Esophagus squamous epithelium (tissue), 5 donors: ENCODE measurements around the gene CNTN4. TPM values are rescaled to one million over a fixed set of nuclear protein-coding genes. Genes with fewer than 3 reads are reported as not detected.
A peak's percentile ranks its signal among the peaks of the same experiment; 100 is the strongest.

Experiments used
- DNase-seq: peaks from one replicate; lab custom pipeline; 2025; lab: John Stamatoyannopoulos, UW
- H3K27ac ChIP-seq, 4 donors: fragments of 200-600 bp; sonication (generic); one replicate each; pipeline ENCODE4 v1.5.1; 2016 to 2019; ENCODE audit warnings: mild to moderate bottlenecking in 1 of 4
- H3K27me3 ChIP-seq, 4 donors: fragments of 200-600 bp; sonication (generic); 1 replicate in 3 of 4; 2 replicates in 1 of 4; pipeline versions ENCODE4 v1.5.1 to v1.6.0; 2017 to 2021; ENCODE audit warnings: antibody characterized with exemption in 1 of 4
- H3K36me3 ChIP-seq, 3 donors: fragments of 200-600 bp; sonication (generic); one replicate each; pipeline ENCODE4 v1.5.1; 2016 to 2019
- H3K4me1 ChIP-seq, 3 donors: fragments of 200-600 bp; sonication (generic); one replicate each; pipeline ENCODE4 v1.5.1; 2017 to 2019
- H3K4me3 ChIP-seq, 4 donors: fragments of 200-600 bp; sonication (generic); 1 replicate in 3 of 4; 2 replicates in 1 of 4; pipeline ENCODE4 v1.5.1; 2016 to 2019; ENCODE audit warnings: mild to moderate bottlenecking in 2 of 4, moderate library complexity in 1 of 4
- H3K9me3 ChIP-seq, 3 donors: fragments of 200-600 bp; sonication (generic); one replicate each; pipeline ENCODE4 v1.5.1; 2016 to 2019
- CTCF ChIP-seq, 6 experiments: fragments of 450-650 bp in 4 of 6; fragments of 200-600 bp in 2 of 6; sonication (generic) in 2 of 6; IDR thresholded peaks; one replicate each; pipeline ENCODE4 v1.5.1; 2016 to 2019; ENCODE audit warnings: antibody characterized with exemption in 6 of 6, mild to moderate bottlenecking in 4 of 6, moderate library complexity in 4 of 6
- POLR2A ChIP-seq, 4 donors: fragments of 450-650 bp; IDR thresholded peaks; one replicate each; pipeline ENCODE4 v1.6.1; 2017; ENCODE audit warnings: antibody characterized with exemption in 4 of 4, mild to moderate bottlenecking in 4 of 4, moderate library complexity in 3 of 4
- WGBS, 2 donors: methylation state at CpG; one replicate each; pipeline ENCODE4 v1.1.5; 2018; 5-methylcytosine and 5-hydroxymethylcytosine counted together
- intact Hi-C: fragments of 100-400 bp; cut with DNase I; formaldehyde crosslinking; loops from one replicate; pipeline ENCODE4 v1.15.0; 2022
- total RNA-seq, 4 donors: library from RNA; depleted of rRNA; stranded (reverse); fragments of >200 nt; gene quantifications; one replicate each; pipeline ENCODE4 v1.1.0, GENCODE V29; 2016
- donor health status: DM: yes; HTN: yes; CAD: no.

CNTN4 gene
- total RNA-seq, 4 donors from 2014 or later = 0.31 to 8.5 (median 3.5) TPM

GRCh38 chr3:2727610-2728318 is 629.1 kb downstream of the CNTN4 start:
- H3K27me3 ChIP-seq = no peaks in the 10 kb centered on the region
- no peaks in the 10 kb centered on the region for H3K36me3 ChIP-seq
- TF ChIP-seq CTCF (IDR thresholded peaks at IDR 0.05) (no peak), POLR2A (IDR thresholded peaks at IDR 0.05) (no peak)
- intact Hi-C loops = no loop called here
- WGBS, 2 donors = 24 to 34% methylated on average over 8 of the region's 8 CpGs
- H3K4me1 ChIP-seq = no peaks in the 10 kb centered on the region
- no peak for DNase-seq
- H3K4me3 ChIP-seq = peak overlapping the region in 1 of 4 donors; percentile 3
- no peaks in the 10 kb centered on the region for H3K9me3 ChIP-seq
- H3K27ac ChIP-seq = no peak overlapping the region

- Histone ChIP-seq H3K36me3 (no peaks in the 10 kb centered on the region), H3K27me3 (no peaks in the 10 kb centered on the region), H3K4me1 (no peaks in the 10 kb centered on the region), H3K4me3 (no peak overlapping the region), H3K27ac (no peak overlapping the region), H3K9me3 (no peaks in the 10 kb centered on the region)
- no peak for DNase-seq
- intact Hi-C loops = no loop called here
- TF ChIP-seq CTCF (IDR thresholded peaks at IDR 0.05) (no peak), POLR2A (IDR thresholded peaks at IDR 0.05) (no peak)
- 73 to 75% methylated on average over 2 of the region's 2 CpGs for WGBS, 2 donors
These were observed 633.2 kb downstream of the CNTN4 start for GRCh38 chr3:2731843-2732242.

- no peak for TF ChIP-seq CTCF (IDR thresholded peaks at IDR 0.05)
- intact Hi-C loops = no loop called here
These were observed 636.8 kb downstream of the CNTN4 start for GRCh38 chr3:2735392-2735894.

GRCh38 chr3:2741516-2741915 is 642.9 kb downstream of the CNTN4 start:
- Histone ChIP-seq H3K27ac (no peak overlapping the region), H3K36me3 (no peaks in the 10 kb centered on the region), H3K27me3 (no peaks in the 10 kb centered on the region), H3K4me3 (no peak overlapping the region), H3K9me3 (no peaks in the 10 kb centered on the region), H3K4me1 (no peaks in the 10 kb centered on the region)
- TF ChIP-seq POLR2A (IDR thresholded peaks at IDR 0.05) (no peak), CTCF (IDR thresholded peaks at IDR 0.05) (no peak)
- intact Hi-C loops = no loop called here
- WGBS, 2 donors = 33 to 59% methylated on average over 3 of the region's 3 CpGs
- DNase-seq = no peak

More at GRCh38 chr3:2735392-2735894, 636.8 kb downstream of the CNTN4 start:
- WGBS, 2 donors = 61 to 62% methylated on average over 7 of the region's 7 CpGs
- no peak overlapping the region for H3K4me3 ChIP-seq
- no peak overlapping the region for H3K27ac ChIP-seq
- DNase-seq = no peak
- no peaks in the 10 kb centered on the region for H3K36me3 ChIP-seq
- H3K27me3 ChIP-seq = no peaks in the 10 kb centered on the region
- H3K4me1 ChIP-seq = no peaks in the 10 kb centered on the region
- H3K9me3 ChIP-seq = no peaks in the 10 kb centered on the region

- H3K9me3 ChIP-seq = no peaks in the 10 kb centered on the region
- DNase-seq = no peak
- no peaks in the 10 kb centered on the region for H3K27me3 ChIP-seq
- H3K4me1 ChIP-seq = peaks cover 0 to 2% (median 0%) of the 10 kb centered on the region in 3 donors
- TF ChIP-seq POLR2A (IDR thresholded peaks at IDR 0.05) (no peak), CTCF (IDR thresholded peaks at IDR 0.05) (no peak)
- intact Hi-C loops = no loop called here
- H3K4me3 ChIP-seq = no peak overlapping the region
- no peak overlapping the region for H3K27ac ChIP-seq
- no peaks in the 10 kb centered on the region for H3K36me3 ChIP-seq
- 51 to 53% methylated on average over 9 of the region's 9 CpGs for WGBS, 2 donors
These were observed 666.4 kb downstream of the CNTN4 start for GRCh38 chr3:2765002-2765579.
